ENCODE data around the gene TRIM65.

Gene TRIM65

GRCh38 chr17:75839942-75840798 is 56.6 kb downstream of the TRIM65 start:
- TF ChIP-seq, protein P1, sequence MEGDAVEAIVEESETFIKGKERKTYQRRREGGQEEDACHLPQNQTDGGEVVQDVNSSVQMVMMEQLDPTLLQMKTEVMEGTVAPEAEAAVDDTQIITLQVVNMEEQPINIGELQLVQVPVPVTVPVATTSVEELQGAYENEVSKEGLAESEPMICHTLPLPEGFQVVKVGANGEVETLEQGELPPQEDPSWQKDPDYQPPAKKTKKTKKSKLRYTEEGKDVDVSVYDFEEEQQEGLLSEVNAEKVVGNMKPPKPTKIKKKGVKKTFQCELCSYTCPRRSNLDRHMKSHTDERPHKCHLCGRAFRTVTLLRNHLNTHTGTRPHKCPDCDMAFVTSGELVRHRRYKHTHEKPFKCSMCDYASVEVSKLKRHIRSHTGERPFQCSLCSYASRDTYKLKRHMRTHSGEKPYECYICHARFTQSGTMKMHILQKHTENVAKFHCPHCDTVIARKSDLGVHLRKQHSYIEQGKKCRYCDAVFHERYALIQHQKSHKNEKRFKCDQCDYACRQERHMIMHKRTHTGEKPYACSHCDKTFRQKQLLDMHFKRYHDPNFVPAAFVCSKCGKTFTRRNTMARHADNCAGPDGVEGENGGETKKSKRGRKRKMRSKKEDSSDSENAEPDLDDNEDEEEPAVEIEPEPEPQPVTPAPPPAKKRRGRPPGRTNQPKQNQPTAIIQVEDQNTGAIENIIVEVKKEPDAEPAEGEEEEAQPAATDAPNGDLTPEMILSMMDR (conservative IDR thresholded peaks at IDR 0.05): no peak
- H3K27ac ChIP-seq: no peak overlapping the region

All from VCaP (cell line).